RWPE1 (cell line): Measurements from ENCODE around the gene DNAI2.
"Not testable (repeated sequence)": the region's sequence is repeated elsewhere in the genome, so short reads cannot be mapped to it uniquely, and the experiment has no call there.

Experiments used
- CTCF ChIA-PET: fragments of 350-600 bp; sonication (Branson Sonifier 250); formaldehyde crosslinking; extraction: SDS; loops from one replicate; lab custom pipeline; 2021; lab: Yijun Ruan, JAX
- POLR2A ChIA-PET: fragments of 400-600 bp; formaldehyde crosslinking; extraction: SDS; loops from one replicate; lab custom pipeline; 2020; ENCODE audit warnings: antibody characterized with exemption; ENCODE audit not compliant: low non-redundant PET; lab: Yijun Ruan, JAX
- DNase-seq: peaks from one replicate; pipeline ENCODE4 v3.0.0; 2012; ENCODE audit warnings: low spot score
- H3K27ac ChIP-seq: fragments of 450-650 bp; 2 replicates; pipeline ENCODE4 v1.5.1; 2017
- TF ChIP-seq, protein P1 (sequence below): fragments of 450-650 bp; conservative IDR thresholded peaks from 2 replicates; pipeline ENCODE4 v1.5.1; 2017; ENCODE audit warnings: low read depth, mild to moderate bottlenecking

The DNAI2 gene

DNA sequence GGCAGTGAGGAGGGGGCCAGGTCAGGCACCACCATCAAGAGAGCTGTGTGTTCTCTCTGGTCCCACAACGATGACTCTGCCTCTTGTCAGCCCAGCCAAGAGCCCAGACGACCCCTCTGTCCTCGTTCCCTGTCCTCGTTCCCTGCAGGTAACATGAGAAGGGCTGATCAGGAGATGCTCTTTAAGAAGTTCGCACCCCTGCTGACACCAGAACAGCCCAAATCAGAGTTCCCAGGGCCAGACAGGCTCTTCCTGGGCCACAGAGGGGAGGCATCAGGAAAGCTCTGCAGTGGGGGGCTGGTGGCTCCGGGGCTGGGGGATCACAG lies 13.5 kb upstream of the DNAI2 start:
- POLR2A ChIA-PET = no interaction called here

DNA sequence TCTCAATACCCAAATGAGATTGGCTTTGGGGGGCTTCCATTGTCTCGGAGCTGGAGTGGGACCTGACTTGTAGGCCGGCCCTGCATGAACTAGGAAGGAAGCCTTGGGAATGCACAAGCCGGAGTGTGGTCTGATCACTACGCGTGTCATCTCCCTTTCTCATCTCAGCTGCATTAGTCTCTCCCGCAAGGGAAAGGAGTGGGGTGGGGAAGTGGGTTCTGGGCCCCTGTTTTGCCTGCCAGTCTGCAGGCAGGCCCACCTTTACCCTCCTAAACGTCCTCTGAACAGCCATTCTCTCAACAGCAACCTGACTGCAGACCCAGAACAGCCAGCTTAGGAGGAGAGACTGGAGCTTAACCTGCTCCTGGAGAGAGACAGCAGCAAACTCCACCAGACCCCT lies 11.4 kb upstream of the DNAI2 start:
- TF ChIP-seq, protein P1, sequence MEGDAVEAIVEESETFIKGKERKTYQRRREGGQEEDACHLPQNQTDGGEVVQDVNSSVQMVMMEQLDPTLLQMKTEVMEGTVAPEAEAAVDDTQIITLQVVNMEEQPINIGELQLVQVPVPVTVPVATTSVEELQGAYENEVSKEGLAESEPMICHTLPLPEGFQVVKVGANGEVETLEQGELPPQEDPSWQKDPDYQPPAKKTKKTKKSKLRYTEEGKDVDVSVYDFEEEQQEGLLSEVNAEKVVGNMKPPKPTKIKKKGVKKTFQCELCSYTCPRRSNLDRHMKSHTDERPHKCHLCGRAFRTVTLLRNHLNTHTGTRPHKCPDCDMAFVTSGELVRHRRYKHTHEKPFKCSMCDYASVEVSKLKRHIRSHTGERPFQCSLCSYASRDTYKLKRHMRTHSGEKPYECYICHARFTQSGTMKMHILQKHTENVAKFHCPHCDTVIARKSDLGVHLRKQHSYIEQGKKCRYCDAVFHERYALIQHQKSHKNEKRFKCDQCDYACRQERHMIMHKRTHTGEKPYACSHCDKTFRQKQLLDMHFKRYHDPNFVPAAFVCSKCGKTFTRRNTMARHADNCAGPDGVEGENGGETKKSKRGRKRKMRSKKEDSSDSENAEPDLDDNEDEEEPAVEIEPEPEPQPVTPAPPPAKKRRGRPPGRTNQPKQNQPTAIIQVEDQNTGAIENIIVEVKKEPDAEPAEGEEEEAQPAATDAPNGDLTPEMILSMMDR = no peak
- H3K27ac ChIP-seq = no peak overlapping the region
- CTCF ChIA-PET = interaction anchor here (1.1 kb wide), 1 partner anchor 63 kb away, joined by 3 read pairs; no protein-coding TSS in a partner anchor
- POLR2A ChIA-PET = no interaction called here
- DNase-seq = no peak

More for the DNA sequence above, 13.5 kb upstream of the DNAI2 start:
- TF ChIP-seq, protein P1 = no peak
- no peak overlapping the region for H3K27ac ChIP-seq
- DNase-seq = no peak
- CTCF ChIA-PET = interaction anchor here (0.6 kb wide), 1 partner anchor 101 kb away, joined by 4 read pairs; no protein-coding TSS in a partner anchor

DNA sequence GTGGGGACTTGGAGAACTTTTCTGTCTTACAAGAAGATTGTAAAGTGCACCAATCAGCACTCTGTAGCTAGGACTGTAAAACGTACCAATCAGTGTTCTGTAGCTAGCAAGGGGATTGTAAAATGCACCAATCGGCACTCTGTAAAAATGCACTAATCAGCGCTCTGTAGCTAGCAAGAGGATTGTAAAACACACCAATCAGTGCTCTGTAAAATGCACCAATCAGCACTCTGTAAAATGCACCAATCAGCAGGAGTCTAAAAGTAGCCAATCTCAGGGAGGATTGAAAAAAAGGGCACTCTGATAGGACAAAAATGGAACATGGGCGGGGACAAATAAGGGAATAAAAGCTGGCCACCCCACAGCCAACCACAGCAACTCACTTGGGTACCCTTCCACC lies 7.0 kb upstream of the DNAI2 start:
- POLR2A ChIA-PET, CTCF ChIA-PET, DNase-seq, H3K27ac ChIP-seq: not testable (repeated sequence)

DNA sequence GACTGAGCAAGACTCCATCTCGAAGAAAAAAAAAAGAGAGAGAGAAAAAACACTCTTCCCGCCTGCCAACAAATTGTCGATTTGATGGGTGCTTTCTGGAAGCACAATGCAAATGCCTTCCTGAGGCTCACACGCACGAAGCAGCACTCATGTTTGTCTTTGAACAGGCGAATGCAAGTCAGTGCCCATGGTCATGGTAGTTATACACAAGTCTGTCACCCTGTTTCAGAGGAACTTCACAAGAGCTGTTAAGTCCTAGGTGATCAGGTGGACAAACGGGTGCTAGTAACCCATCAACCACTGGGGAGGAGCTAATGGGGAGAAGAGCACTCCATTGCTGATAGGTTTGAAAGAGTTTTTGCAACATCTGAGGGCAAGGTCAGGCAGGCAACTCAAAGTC lies 6.5 kb upstream of the DNAI2 start:
- no peak overlapping the region for H3K27ac ChIP-seq
- CTCF ChIA-PET = no interaction called here
- TF ChIP-seq, protein P1 = no peak
- POLR2A ChIA-PET = no interaction called here
- no peak for DNase-seq

DNA sequence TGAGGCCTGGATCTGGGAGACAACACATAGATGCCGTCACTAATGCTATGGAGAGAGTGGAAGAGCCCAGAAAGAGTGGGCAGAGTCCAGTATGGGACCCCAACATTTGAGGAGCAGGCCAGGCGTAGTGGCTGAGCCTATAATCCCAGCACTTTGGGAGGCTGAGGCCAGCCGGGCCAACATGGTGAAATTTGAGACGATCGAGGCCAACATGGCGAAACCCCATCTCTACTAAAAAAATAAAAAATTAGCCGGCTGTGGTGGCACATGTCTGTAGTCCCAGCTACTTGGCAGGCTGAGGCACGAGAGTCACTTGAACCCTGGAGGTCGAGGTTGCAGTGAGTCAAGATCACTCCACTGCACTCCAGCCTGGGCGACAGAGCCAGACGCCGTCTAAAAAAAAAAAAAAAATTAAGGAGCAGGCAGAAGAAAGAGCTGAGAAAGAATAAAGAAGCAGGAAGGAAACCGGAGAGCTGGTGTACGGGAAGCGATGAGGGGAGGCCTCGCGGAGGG lies 6.0 kb upstream of the DNAI2 start:
- no peak for DNase-seq
- TF ChIP-seq, protein P1 = no peak
- POLR2A ChIA-PET = no interaction called here
- no peak overlapping the region for H3K27ac ChIP-seq
- CTCF ChIA-PET = no interaction called here

DNA sequence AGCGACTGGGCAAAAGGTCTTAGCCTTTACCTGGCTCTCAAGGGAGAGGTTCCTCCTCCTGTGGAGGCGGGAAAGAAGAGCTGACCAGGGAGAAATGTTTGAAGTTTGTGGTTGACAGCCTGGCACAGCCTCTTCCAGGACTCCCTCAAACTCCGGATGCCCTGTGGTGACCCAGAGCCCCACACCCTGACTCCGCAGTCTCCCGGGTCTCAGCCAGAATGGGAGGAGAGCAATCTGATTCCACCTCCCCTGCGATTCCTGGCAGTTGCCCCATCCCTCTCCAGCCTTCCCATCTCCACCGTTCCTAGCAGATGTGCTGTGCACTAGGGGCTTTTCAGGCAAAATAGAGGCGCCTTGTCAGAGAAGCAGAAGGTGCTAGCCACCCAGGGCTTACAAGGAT lies 5.5 kb upstream of the DNAI2 start:
- TF ChIP-seq, protein P1 = no peak
- POLR2A ChIA-PET = no interaction called here
- H3K27ac ChIP-seq = no peak overlapping the region
- CTCF ChIA-PET = no interaction called here
- DNase-seq = no peak

DNA sequence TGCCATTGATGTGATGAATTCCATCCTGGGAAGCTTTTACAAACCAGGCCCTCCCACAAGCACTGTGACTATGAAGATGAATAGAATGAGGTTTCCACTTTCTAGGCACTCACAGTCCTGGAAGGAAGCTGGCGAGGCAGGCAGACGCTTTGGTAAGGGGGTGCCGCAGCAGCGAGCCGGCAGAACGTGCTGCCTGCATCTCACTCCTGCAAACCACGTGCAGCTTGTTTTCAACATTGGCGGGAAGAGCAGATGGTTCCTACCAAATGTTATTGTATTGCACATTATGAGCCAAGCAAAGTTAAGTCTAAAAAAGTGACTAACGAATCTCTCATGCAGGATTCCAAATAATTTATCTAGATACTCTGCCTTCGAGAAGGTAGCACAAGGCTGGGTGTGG lies 3.7 kb upstream of the DNAI2 start:
- no peak overlapping the region for H3K27ac ChIP-seq
- DNase-seq = no peak
- TF ChIP-seq, protein P1 = no peak
- POLR2A ChIA-PET = no interaction called here
- CTCF ChIA-PET = interaction anchor here (0.6 to 1.0 kb wide), 2 partner anchors 15 to 71 kb away, joined by 3 to 7 read pairs; no protein-coding TSS in a partner anchor
